GM12878 (cell line): ENCODE measurements around the gene PNMA1. TPM values are rescaled to one million over a fixed set of nuclear protein-coding genes. Genes with fewer than 3 reads are reported as not detected.

ENCODE experiments used
- CBFB ChIP-seq: IDR thresholded peaks from 2 replicates; pipeline ENCODE4 v1.6.1; 2016; ENCODE audit warnings: antibody characterized with exemption, low read depth
- JUND ChIP-seq: IDR thresholded peaks from 2 replicates; pipeline ENCODE4 v1.6.1; 2012; ENCODE audit warnings: low read depth, mild to moderate bottlenecking, low read length, improper control_type of control experiment, moderate library complexity
- MEF2A ChIP-seq: IDR thresholded peaks from 2 replicates; pipeline ENCODE4 v1.6.1; 2011; ENCODE audit warnings: low read depth, mild to moderate bottlenecking, low read length, moderate library complexity; ENCODE audit not compliant: insufficient read depth
- MEF2B ChIP-seq: fragments of 450-650 bp; IDR thresholded peaks from 2 replicates; pipeline ENCODE4 v1.6.1; 2018; ENCODE audit warnings: mild to moderate bottlenecking, moderate library complexity; ENCODE audit not compliant: partially characterized antibody, poor library complexity, severe bottlenecking
- MYC ChIP-seq: IDR thresholded peaks from 2 replicates; pipeline ENCODE4 v1.6.1; 2011; ENCODE audit warnings: mild to moderate bottlenecking, low read length, moderate library complexity, inconsistent platforms; ENCODE audit not compliant: insufficient read depth, insufficient replicate concordance, insufficient read length, severe bottlenecking
- NFYA ChIP-seq: IDR thresholded peaks from 2 replicates; pipeline ENCODE4 v1.6.1; 2011; ENCODE audit warnings: low read depth, mild to moderate bottlenecking, low read length, improper control_type of control experiment, borderline replicate concordance
- PAX5 ChIP-seq: IDR thresholded peaks from 2 replicates; pipeline ENCODE4 v1.6.1; 2011; ENCODE audit warnings: low read depth, low read length, borderline replicate concordance
- POLR2A ChIP-seq: IDR thresholded peaks from 2 replicates; pipeline ENCODE4 v1.6.1; 2011; ENCODE audit warnings: low read depth, mild to moderate bottlenecking, low read length
- SIN3A ChIP-seq: IDR thresholded peaks from 2 replicates; pipeline ENCODE4 v1.6.1; 2012; ENCODE audit warnings: low read depth, low read length, improper control_type of control experiment
- SUPT20H ChIP-seq: IDR thresholded peaks from 2 replicates; pipeline ENCODE4 v1.6.1; 2011; ENCODE audit warnings: low read depth, mild to moderate bottlenecking, low read length, moderate library complexity, borderline replicate concordance; ENCODE audit not compliant: control insufficient read depth
- TCF3 ChIP-seq: IDR thresholded peaks from 2 replicates; pipeline ENCODE4 v1.6.1; 2012; ENCODE audit warnings: low read depth, mild to moderate bottlenecking, low read length, borderline replicate concordance; ENCODE audit not compliant: insufficient read depth
- ZBED1 ChIP-seq: IDR thresholded peaks from 2 replicates; pipeline ENCODE4 v1.6.1; 2016; ENCODE audit warnings: borderline replicate concordance
- polyA plus RNA-seq, 11 experiments: library from polyadenylated mRNA; depleted of rRNA in 4 of 11; unstranded in 6 of 11; stranded (reverse) in 5 of 11; fragments of >200 nt; fragmentation: Nextera tagmentation in 4 of 11; fragmentation: Illumina TruSeq in 1 of 11; extraction: Ambion mirVana in 4 of 11; extraction: Trizol in 1 of 11; gene quantifications; 1 replicate in 1 of 11; 2 replicates in 10 of 11; pipeline versions ENCODE4 v1.2.1 to v1.2.3, GENCODE V29; 2011 to 2016; ENCODE audit warnings: inconsistent platforms in 2 of 11, missing spikeins in 2 of 11, low read depth in 1 of 11
- total RNA-seq, 4 experiments: library from RNA; depleted of rRNA in 3 of 4; stranded (reverse); fragments of >200 nt in 3 of 4; fragmentation: Illumina TruSeq in 1 of 4; extraction: Trizol in 1 of 4; gene quantifications; 2 replicates each; pipeline versions ENCODE4 v1.2.1 to v1.2.3, GENCODE V29; 2013 to 2021
- TF ChIP-seq, protein P1 (sequence below): fragments of 450-650 bp; IDR thresholded peaks from 2 replicates; pipeline ENCODE4 v1.6.1; 2017; ENCODE audit warnings: mild to moderate bottlenecking
- TF ChIP-seq, protein P2 (sequence below): IDR thresholded peaks from 2 replicates; pipeline ENCODE4 v1.6.1; 2012; ENCODE audit warnings: mild to moderate bottlenecking, low read depth, low read length
- TF ChIP-seq, protein P3 (sequence below): fragments of 450-650 bp; IDR thresholded peaks from 2 replicates; pipeline ENCODE4 v1.6.1; 2018; ENCODE audit warnings: borderline replicate concordance, mild to moderate bottlenecking; ENCODE audit not compliant: partially characterized antibody
- TF ChIP-seq, protein P4 (sequence below): fragments of 450-650 bp; IDR thresholded peaks from 2 replicates; pipeline ENCODE4 v1.6.1; 2016; ENCODE audit warnings: mild to moderate bottlenecking

Gene PNMA1
- total and polyA plus RNA-seq, 10 of the 15 experiments (the other 5 are each of a cell fraction or from before 2014, with no cell fraction given), result 1.8 to 39.3 (median 11.1) TPM

DNA sequence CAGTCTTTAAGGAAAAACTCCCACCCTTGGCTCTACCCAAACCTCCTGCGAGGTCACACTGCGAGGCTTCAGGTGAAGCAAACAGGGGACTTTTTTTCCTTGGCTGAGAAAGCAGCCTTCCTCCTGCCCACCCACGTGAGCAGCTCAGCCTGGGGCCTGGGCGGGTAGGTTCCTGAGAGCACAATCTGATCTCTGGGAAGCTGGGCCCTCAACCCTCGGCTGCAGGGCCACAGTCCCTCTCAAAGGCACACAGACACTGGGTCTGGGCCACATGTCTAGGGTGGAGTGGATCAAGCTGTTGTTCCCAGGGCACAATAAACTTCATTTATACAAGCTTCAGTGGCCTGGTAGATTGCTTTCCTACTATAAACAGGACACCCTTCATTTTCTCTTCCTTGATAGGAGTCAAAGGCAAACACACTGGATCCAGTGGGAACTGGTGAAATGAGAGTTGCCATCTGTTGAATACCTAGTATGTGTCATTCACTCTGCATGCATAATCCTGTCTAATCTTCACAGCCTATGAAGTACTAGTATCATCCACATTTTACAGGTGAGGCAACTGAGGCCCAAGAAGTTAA is 41.3 kb upstream of the PNMA1 start (continued):
- TF ChIP-seq, protein P1, sequence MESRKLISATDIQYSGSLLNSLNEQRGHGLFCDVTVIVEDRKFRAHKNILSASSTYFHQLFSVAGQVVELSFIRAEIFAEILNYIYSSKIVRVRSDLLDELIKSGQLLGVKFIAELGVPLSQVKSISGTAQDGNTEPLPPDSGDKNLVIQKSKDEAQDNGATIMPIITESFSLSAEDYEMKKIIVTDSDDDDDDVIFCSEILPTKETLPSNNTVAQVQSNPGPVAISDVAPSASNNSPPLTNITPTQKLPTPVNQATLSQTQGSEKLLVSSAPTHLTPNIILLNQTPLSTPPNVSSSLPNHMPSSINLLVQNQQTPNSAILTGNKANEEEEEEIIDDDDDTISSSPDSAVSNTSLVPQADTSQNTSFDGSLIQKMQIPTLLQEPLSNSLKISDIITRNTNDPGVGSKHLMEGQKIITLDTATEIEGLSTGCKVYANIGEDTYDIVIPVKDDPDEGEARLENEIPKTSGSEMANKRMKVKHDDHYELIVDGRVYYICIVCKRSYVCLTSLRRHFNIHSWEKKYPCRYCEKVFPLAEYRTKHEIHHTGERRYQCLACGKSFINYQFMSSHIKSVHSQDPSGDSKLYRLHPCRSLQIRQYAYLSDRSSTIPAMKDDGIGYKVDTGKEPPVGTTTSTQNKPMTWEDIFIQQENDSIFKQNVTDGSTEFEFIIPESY, result no peak
- TF ChIP-seq SIN3A, result no peak
- TF ChIP-seq, protein P2, sequence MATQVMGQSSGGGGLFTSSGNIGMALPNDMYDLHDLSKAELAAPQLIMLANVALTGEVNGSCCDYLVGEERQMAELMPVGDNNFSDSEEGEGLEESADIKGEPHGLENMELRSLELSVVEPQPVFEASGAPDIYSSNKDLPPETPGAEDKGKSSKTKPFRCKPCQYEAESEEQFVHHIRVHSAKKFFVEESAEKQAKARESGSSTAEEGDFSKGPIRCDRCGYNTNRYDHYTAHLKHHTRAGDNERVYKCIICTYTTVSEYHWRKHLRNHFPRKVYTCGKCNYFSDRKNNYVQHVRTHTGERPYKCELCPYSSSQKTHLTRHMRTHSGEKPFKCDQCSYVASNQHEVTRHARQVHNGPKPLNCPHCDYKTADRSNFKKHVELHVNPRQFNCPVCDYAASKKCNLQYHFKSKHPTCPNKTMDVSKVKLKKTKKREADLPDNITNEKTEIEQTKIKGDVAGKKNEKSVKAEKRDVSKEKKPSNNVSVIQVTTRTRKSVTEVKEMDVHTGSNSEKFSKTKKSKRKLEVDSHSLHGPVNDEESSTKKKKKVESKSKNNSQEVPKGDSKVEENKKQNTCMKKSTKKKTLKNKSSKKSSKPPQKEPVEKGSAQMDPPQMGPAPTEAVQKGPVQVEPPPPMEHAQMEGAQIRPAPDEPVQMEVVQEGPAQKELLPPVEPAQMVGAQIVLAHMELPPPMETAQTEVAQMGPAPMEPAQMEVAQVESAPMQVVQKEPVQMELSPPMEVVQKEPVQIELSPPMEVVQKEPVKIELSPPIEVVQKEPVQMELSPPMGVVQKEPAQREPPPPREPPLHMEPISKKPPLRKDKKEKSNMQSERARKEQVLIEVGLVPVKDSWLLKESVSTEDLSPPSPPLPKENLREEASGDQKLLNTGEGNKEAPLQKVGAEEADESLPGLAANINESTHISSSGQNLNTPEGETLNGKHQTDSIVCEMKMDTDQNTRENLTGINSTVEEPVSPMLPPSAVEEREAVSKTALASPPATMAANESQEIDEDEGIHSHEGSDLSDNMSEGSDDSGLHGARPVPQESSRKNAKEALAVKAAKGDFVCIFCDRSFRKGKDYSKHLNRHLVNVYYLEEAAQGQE, result no peak
- no peak for TF ChIP-seq NFYA
- TF ChIP-seq MYC, result no peak
- TF ChIP-seq MEF2B, result no peak
- TF ChIP-seq, protein P3, sequence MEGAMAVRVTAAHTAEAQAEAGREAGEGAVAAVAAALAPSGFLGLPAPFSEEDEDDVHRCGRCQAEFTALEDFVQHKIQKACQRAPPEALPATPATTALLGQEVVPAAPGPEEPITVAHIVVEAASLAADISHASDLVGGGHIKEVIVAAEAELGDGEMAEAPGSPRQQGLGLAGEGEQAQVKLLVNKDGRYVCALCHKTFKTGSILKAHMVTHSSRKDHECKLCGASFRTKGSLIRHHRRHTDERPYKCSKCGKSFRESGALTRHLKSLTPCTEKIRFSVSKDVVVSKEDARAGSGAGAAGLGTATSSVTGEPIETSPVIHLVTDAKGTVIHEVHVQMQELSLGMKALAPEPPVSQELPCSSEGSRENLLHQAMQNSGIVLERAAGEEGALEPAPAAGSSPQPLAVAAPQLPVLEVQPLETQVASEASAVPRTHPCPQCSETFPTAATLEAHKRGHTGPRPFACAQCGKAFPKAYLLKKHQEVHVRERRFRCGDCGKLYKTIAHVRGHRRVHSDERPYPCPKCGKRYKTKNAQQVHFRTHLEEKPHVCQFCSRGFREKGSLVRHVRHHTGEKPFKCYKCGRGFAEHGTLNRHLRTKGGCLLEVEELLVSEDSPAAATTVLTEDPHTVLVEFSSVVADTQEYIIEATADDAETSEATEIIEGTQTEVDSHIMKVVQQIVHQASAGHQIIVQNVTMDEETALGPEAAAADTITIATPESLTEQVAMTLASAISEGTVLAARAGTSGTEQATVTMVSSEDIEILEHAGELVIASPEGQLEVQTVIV, result no peak
- no peak for TF ChIP-seq SUPT20H
- TF ChIP-seq JUND, result no peak
- TF ChIP-seq MEF2A, result no peak
- TF ChIP-seq, protein P4, sequence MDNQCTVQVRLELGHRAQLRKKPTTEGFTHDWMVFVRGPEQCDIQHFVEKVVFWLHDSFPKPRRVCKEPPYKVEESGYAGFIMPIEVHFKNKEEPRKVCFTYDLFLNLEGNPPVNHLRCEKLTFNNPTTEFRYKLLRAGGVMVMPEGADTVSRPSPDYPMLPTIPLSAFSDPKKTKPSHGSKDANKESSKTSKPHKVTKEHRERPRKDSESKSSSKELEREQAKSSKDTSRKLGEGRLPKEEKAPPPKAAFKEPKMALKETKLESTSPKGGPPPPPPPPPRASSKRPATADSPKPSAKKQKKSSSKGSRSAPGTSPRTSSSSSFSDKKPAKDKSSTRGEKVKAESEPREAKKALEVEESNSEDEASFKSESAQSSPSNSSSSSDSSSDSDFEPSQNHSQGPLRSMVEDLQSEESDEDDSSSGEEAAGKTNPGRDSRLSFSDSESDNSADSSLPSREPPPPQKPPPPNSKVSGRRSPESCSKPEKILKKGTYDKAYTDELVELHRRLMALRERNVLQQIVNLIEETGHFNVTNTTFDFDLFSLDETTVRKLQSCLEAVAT, result no peak
- TF ChIP-seq PAX5, result no peak
- TF ChIP-seq CBFB, result no peak
- 0 out of 2 replicates have a peak, but pooled peaks have one; percentile 38 for TF ChIP-seq POLR2A
- TF ChIP-seq ZBED1, result no peak
- TF ChIP-seq TCF3, result no peak
